NCI-H82 (cell line): ENCODE measurements around the gene ATF7IP2.
"Not testable (repeated sequence)": the region's sequence is repeated elsewhere in the genome, so short reads cannot be mapped to it uniquely, and the experiment has no call there.

Source experiments
- DNase-seq: peaks from one replicate; lab custom pipeline; 2025; lab: John Stamatoyannopoulos, UW

Gene ATF7IP2, protein sequence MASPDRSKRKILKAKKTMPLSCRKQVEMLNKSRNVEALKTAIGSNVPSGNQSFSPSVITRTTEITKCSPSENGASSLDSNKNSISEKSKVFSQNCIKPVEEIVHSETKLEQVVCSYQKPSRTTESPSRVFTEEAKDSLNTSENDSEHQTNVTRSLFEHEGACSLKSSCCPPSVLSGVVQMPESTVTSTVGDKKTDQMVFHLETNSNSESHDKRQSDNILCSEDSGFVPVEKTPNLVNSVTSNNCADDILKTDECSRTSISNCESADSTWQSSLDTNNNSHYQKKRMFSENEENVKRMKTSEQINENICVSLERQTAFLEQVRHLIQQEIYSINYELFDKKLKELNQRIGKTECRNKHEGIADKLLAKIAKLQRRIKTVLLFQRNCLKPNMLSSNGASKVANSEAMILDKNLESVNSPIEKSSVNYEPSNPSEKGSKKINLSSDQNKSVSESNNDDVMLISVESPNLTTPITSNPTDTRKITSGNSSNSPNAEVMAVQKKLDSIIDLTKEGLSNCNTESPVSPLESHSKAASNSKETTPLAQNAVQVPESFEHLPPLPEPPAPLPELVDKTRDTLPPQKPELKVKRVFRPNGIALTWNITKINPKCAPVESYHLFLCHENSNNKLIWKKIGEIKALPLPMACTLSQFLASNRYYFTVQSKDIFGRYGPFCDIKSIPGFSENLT

GRCh38 chr16:10385725-10386516 is at the start of gene ATF7IP2:
Gene ATF7IP2, plus strand, starts transcription at chr16:10386061. Its CDS starts 44,560 bp downstream, at chr16:10430621.
- DNase-seq: peak; percentile 72

- DNase-seq: no peak
Measured at GRCh38 chr16:10338426-10338825, 47.4 kb upstream of the ATF7IP2 start.

GRCh38 chr16:10339777-10340732 is 45.8 kb upstream of the ATF7IP2 start:
- DNase-seq: no peak

GRCh38 chr16:10343124-10343760 is 42.6 kb upstream of the ATF7IP2 start:
- peak; percentile 9 for DNase-seq

DNA sequence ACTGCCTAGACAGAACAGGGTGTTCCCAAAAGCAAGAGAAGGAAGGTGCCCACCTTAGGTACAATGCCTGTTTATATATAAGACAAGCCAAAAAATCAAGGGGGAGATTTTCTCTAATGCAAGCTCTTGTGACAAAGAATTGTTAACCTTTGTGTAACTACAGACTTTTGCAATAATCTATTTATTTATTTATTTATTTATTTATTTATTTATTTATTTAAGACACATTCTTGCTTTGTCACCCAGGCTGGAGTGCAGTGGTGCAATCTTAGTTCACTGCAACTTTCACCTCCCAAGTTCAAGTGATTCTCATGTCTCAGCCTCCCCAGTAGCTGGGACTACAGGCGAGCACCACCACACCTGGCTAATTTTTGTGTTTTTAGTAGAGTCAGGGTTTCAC is 41.2 kb upstream of the ATF7IP2 start:
- not testable (repeated sequence) for DNase-seq

GRCh38 chr16:10345629-10346028 is 40.2 kb upstream of the ATF7IP2 start:
- DNase-seq: no peak

- no peak for DNase-seq
Measured at GRCh38 chr16:10349851-10350250, 36.0 kb upstream of the ATF7IP2 start.

GRCh38 chr16:10352262-10352661 is 33.6 kb upstream of the ATF7IP2 start:
- DNase-seq: no peak

DNA sequence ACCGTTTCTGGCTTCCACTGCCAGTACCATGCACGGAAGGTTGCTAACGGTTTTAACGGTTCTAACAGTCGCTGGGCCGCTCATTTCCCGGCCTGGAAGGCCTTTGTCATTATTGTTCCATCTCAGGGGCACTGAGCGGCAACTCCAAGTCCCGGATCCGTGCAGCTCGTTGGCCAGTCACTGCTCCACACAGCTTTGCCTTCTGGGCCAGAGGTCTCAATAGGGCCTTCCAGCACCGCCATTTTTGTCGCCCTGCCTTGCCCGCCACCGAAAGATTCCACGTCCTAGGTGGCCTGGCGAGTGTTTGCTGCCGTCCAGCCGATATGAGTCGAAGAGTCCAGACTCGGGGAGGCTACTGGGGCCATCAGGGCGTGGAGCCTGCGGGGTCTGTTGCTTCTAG is 30.3 kb upstream of the ATF7IP2 start:
- DNase-seq: no peak

DNA sequence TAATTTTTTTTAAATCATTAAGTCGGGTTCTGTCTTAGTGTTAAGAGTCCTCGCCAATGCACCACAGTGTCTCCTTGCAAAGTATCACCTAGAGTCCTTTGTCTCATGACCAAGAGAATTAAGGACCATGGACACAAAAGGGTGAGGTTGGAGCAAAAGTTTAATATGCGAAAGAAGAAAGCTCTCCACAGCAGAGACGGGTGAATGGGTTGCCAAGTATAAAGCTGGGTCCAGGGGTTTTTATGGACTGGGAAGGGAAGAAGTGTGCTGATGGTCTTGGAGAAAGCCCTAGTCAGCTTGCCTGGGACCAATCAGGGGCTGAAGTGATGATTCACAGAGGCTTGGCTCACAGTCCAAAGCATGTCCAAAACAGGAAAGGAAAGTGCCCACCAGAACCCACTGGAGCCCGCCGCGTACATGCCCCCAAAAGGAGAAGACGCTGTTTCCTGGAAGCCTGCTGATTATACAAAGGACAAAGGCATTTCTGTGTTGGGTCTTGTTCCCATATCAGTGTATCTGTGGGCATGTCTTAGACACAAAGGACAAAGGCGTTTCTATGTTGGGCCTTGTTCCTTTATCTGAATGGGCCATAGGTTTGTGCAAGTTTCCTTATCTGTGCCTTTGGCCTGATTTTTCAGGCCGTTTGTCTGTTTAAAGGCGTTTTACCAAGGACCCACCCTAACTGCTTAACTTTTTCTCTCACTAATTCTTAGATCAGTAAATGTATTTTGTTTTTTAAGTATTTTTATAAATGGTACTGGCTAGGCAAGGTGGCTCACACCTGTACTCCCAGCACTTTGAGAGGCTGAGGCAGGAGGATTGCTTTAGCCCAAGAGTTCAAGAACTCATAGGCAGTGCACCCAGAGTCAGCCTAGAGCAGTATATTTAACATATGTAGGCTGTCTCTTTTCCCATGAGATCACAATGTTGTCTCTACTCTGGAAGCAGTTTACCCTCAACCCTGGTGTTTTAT is 28.7 kb upstream of the ATF7IP2 start:
- DNase-seq: no peak

DNA sequence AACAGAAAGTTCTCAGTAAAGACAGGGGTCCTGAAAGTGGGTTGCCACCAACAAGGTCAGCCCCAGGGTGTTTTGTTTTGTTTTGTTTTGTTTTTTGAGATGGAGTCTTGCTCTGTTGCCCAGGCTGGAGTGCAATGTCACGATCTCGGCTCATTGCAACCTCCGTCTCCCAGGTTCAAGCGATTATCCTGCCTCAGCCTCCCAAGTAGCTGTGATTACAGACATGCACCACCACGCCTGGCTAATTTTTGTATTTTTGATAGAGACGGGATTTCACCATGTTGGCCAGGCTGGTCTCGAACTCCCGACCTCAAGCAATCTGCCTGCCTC is 24.1 kb upstream of the ATF7IP2 start:
- not testable (repeated sequence) for DNase-seq

DNA sequence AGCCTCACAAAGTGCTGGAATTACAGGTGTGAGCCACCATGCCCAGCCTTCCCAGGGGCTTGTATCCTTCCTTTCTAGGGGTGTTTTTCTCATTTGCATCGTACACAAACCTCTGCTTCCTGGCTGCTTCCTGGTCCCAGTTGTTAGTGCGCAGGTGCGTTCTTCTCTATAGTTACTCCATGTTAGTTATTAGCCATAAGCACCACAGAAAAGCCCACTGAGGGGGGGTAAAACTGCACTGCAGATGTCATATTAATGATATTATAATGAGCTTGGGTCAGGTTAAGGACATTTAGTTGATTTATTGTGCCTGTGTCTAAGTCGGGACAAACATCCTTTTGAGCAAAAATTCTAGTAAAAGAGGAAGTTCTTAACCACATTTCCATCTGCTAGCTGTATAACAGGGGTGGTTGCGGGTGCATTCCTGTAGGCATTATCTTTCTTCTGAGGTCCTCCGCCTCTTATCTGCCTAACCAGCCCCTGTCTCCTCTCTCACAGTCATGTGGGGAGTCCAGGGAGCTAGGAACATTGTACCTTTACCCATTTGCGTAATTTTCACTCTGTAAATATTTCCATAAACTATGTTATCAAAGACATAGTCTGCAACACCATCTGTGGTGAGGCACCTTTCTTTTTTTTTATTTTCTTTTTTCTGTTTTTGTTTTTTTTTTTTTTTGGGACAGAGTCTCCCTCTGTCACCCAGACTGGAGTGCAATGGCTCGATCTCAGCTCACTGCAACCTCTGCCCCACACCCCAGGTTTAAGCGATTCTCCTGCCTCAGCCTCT is 23.6 kb upstream of the ATF7IP2 start:
- no peak for DNase-seq

DNA sequence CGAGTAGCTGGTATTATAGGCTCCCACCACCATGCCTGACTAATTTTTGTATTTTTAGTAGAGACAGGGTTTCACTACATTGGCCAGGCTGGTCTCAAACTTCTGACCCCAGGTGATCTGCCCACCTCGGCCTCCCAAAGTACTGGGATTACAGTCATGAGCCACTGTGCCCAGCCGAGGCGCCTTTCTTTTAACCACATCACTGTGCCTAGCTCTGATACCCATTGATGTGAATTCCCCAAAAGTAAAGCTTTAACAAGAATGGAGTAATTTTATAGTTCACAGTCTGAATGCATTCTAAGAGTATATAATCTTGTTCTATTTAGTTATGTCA is 23.0 kb upstream of the ATF7IP2 start:
- DNase-seq: not testable (repeated sequence)

DNA sequence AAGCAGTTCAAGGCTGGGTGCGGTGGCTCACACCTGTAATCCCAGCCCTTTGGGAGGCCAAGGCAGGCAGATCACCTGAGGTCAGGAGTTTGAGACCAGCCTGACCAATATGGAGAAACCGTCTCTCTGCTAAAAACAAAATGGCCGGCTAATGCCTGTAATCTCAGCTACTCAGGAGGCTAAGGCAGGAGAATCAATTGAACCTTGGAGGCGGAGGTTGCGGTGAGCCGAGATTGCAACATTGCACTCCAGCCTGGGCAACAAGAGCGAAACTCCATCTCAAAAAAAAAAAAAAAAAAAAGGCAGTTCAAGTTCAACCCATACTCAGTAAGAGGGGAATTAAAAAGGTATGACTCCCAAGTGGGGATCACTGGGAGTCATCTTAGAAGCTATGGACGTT is 19.2 kb upstream of the ATF7IP2 start:
- DNase-seq: not testable (repeated sequence)

- DNase-seq: no peak
Measured at GRCh38 chr16:10367616-10368188, 18.2 kb upstream of the ATF7IP2 start.

DNA sequence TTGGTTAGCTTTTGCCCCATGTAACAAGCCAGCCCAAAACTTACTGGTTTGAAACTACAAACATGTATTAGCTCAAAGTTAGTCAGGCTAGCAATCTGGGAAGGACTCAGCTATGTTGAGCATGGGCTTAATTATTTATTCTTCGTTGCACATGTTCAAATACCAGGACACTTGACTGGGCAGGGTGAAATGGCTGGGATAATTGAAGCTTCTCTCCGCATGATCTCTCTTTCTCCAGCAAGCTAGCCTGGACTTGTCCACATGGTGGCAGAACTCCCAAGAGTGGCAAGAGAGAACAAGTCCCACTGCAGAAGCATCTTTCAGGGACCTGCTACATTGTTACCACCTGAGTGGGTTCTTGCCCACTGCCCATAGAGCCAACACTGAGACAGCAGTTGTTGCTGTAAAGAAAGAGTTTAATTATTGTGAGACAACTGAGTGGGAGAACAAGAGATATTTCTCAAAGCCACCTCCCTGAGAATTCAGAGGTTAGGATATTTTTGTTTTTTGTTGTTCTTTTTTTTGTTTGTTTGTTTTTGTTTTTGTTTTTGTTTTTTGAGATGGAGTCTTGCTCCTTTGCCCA is 16.8 kb upstream of the ATF7IP2 start:
- DNase-seq: peak; percentile 4

DNA sequence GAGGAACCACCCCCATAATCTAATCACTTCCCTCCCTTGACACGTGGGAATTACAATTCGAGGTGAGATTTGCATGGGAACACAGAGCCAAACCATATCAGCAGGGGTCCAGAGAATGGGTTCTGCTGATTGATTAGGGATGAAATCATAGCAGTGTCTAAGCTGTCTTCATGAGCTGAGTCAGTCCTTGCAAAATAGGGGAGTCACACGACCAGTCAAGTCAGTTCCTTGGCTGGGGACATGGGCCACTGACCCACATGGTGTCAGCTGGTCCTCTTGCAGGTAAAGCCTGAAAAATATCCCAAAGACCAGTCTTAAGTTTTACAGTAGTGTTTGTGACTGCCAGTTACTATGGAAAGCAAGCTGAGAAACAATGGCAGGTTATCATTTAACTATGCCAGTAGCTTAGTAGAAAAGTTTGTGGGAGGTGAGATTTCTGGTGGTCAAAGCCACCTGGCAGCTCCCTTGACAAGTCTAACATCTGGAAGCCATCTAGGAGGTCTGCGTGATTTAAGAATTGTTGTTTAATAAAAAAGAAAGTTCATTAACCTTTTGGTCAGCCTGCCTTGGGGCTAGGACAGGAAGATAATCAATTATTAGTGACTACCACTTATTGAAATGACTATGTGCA is 15.7 kb upstream of the ATF7IP2 start:
- no peak for DNase-seq

DNA sequence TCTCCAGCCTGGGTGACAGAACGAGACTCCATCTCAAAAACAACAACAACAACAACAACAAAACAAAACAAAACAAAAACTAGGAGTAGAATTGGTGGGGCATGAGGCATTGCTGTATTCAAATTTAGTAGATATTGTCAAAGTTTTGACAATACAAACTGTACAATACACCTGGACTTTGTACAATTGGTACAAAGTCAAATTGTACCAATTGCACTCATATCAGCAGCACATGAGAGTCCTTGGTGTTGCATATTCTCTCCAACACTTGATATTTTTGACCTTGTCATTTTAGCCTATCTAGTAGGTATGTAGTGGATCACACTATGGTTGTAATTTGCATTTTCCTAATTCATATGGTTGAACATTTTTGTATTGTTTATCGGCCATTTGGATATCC is 14.3 kb upstream of the ATF7IP2 start:
- DNase-seq: no peak
